PC-9 (cell line): ENCODE data around the gene PPIE.

Experiments used
- CTCF ChIP-seq: fragments of 200-600 bp; sonication (generic); conservative IDR thresholded peaks from 2 replicates; pipeline ENCODE4 v1.6.1; 2017; ENCODE audit warnings: mixed run types, antibody characterized with exemption, mild to moderate bottlenecking, moderate library complexity
- EZH2 ChIP-seq: fragments of 200-600 bp; sonication (generic); IDR thresholded peaks from 2 replicates; pipeline ENCODE4 v1.8.0; 2017; ENCODE audit warnings: antibody characterized with exemption, low read depth

DNA sequence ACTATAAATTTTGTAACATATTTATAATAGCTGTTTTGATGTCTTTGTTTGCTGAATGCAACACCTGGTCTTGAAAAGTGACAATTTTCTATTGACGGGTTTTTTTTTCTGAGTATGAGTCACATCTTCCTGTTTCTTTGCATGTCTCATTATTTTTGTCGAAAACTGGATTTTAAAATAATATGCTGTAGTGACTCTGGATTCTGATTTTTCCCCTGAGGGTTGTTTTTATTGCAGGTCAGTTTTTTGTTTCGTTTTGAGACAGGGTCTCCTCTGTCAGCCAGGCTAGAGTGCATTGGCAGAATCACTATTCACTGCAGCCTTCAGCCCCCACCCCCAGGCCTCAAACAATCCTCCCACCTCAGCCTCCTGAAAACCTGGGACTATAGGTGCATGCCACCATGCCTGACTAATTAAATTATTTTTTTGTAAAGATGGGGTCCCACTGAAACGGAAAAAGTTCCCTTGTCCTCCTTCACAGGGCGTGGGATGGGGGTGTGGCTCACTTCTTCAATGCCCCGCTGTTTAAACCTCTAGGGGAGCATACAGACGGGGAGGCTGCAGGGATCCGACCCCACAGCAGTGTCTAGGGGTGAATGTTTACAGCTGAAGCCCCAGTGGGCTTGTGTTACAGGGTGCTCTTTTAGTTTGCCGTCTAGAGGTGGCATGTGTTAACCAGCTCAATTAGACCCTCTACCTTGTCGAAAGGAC is 11.3 kb upstream of the PPIE start:
- TF ChIP-seq EZH2 = no peak
- no peak for TF ChIP-seq CTCF
